GM19351 (cell line): ENCODE data around the gene B3GNT5.

Experiments
- ATAC-seq: cut with Tn5 transposase; IDR thresholded peaks from one replicate; pipeline ENCODE4 v1.9.1; 2021; ENCODE audit warnings: mild to moderate bottlenecking, moderate library complexity; ENCODE audit not compliant: unreplicated experiment

Gene B3GNT5

DNA sequence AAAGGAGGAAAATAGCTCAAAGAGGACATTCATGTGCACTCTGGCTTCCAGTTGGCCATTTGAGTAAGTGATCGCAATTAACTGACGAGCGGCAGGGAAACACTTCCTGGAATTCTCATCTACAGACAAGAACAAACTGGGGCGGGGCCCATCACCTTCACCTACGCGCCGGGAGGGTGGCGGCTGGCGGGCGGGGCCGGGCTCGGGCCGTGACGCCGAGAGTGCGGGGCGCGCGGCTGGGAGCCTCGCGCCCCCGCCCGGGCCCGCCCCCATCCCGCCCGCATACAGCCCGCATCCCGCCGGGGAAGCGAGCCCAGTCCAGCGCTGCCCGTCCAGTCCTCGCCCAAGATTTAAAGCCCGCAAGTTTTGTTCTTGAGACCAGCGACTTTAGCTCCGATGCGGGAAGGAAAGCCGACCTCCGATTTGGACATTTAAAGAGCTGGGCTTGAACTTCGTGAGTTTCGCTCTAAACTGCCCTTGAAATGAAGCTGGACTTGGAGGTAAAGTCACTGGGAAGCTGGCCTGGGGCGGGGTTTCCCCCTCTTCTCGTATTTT, at the start of gene B3GNT5:
TSS of gene B3GNT5 (plus strand) at position 281 of the 555 bp plus-strand sequence. CDS start 16,546 bp downstream, outside the sequence.
- no peak for ATAC-seq

DNA sequence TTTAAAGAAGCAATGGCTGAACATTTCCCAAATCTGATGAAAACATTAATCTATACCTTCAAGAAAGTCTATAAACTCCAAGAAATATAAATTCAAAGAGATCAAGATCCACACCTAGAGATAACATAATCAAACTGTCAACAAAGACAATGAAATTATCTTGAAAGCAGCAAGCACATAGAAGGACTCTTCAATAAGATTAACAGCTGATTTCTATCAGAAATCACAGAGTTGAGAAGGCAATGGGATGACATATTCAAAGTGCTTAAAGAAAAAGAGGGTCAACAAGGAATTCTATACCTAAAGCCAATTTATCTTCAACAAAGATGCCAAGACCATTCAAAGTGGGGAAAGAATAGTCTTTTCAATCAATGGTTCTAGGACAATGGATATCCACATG, 49.4 kb upstream of the B3GNT5 start:
- no peak for ATAC-seq

DNA sequence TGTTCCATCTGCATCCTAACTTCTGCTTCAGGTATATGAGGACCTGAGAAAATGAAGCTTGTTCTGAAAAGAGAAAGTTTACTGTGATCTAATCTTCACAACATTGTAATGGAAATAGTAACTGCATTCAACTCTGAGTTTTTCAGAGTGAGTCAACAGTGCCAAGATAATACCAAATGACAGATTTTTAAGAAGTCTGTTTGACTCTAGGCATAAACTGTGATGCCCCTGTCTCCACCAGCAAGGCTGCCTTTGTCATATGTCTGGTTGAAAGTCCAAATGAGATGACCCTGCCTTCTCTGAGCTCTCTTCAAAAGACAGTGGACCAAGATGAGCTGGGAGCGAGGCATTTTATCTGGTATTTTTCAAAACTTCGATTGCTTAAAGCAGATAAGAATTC, 44.8 kb upstream of the B3GNT5 start:
- no peak for ATAC-seq

DNA sequence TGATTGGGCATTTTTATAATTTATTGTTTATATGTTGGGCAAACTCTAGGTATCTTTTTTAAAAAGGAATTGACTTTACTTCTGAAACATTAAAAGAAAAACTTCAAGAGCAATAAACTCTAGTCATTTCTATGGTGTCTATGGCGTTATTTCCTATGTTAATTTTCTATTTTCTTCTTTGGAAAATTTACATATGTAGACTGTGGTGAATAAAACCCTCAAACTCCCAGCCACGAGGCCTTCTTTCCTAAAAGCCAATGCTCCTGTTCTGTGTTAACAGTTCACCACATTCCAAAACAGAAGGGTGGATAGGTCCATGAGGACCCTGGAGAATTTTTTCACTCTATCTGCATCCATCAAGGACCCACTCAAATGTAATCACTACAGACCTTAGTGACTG, 44.3 kb upstream of the B3GNT5 start:
- no peak for ATAC-seq

DNA sequence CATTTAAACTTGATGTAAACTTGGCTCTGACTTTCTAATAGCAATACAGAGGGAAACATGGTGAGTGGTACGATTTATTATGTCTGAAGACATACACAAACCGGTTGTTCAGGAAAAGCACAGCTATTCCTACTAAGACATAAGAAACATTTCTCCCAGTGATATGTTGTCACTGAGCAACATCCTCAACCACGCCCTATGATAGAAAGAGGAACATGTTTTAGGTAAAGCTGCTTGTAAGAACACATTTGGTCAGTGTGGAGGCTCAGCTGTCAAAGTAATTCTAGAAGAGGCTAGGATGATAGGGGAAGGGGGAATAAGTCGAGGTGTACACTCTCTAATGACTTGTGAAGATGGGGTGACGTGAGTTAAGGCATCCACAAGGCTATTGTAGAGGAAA, 42.7 kb upstream of the B3GNT5 start:
- ATAC-seq: no peak

DNA sequence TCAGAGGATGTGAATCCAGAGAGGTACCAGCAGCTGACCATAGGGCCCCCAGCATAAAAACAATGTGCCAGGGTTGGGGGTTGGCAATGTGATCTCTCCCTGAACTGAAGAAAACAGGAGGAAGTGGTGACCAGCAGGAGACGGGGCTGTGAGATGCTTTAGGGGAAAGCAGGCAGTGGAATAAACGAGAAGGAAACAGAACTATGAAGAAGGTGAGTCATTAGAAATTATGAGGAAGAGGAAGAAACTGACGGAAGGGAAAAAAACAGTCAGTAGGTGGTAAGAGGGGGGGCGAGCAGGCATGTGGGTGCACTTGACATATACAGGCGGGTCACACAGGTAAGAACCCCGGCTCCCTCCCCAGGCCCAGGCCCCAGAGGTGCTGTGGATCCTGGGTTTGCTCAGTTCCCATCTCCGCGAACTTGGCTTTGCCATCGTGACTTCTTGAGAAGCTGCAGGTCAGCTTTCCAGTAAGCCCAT, 42.2 kb upstream of the B3GNT5 start:
- ATAC-seq: no peak

DNA sequence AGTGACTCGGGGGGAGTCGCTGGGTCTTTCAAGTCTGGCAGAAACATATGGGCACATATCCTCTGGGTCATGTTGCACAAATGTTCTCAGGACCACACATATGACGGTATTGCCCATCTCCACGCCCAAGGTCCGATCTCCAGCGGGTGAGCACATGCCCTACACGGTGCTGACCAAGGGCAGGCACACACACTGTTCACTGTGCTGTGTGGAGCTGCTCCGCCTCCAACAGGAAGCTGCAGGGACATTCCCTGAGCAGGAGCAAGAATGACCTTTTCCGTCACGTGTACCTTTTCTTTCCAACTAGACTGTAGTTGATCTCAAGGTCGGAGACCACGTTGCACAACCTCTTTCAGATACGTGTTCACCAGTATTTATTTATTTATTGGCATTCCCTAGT, 41.7 kb upstream of the B3GNT5 start:
- no peak for ATAC-seq

GRCh38 chr3:183212096-183212495, 41.0 kb upstream of the B3GNT5 start:
- ATAC-seq: no peak

GRCh38 chr3:183212565-183212964, 40.5 kb upstream of the B3GNT5 start:
- no peak for ATAC-seq

- no peak for ATAC-seq
Measured at GRCh38 chr3:183213415-183214276, 39.4 kb upstream of the B3GNT5 start.

- ATAC-seq: no peak
Measured at GRCh38 chr3:183214277-183214612, 38.8 kb upstream of the B3GNT5 start.

DNA sequence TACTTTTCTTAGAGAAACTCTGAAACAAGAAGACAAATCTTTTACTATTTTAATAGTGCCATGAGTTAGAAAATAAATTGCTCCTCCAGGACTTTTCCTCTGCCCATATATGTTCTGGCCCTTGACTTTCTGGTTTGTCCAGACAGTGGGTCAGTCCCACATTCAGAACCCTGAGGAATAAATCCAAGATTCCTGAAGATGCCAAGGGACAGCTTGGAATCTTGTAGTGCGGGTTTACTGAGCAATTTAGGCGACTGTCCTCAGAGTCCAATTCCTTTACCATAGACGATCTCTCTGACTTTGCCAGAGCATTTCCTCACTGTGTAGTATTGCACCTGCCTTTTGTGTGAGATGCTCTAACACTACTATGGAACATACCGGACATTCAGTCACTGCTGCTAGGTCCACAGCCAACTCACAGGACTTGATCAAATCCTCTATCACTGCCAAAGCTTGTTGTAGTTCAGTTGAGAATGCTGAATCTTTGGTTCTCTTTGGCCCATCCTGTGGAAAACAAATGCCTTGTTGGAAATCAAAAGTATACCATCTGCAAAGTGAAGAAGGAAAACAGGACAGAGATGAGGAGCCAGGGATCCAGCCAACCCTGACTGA, 37.4 kb upstream of the B3GNT5 start:
- ATAC-seq: no peak

DNA sequence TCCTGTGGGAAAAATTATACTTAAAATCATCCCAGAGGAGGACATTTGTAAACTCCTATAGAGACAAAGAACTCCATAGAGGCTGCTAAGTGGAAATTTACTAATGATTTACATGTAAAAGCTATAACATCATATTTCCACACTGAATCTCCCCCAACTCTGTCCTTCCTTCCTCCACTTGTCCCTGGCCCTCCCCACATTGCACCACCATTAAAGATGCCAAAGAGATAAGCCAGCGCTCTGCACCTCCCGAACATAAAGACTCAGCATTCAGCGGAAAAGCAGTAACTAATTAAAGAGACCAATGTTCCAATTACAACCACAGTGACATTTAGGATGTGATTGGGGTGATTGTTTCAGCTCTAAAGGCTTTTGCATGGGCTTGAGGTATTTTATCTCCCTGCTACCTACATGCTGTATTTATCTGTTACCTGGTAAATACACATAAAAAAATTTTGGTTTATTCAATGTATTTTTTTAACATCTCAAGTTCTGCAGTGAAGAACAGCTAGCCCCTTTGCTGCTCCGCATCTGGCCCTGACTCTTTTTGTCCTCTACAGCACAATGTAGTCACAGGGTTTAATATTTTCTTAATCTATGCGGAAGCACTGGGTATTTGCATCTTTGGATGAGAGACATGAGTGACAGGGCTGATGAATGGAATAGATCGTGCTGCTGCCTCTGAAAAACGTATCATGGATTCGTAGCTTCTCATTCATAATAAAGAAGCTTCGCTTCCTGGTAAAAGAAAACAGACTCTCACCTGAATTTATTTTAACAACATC, 35.3 kb upstream of the B3GNT5 start:
- ATAC-seq: no peak

DNA sequence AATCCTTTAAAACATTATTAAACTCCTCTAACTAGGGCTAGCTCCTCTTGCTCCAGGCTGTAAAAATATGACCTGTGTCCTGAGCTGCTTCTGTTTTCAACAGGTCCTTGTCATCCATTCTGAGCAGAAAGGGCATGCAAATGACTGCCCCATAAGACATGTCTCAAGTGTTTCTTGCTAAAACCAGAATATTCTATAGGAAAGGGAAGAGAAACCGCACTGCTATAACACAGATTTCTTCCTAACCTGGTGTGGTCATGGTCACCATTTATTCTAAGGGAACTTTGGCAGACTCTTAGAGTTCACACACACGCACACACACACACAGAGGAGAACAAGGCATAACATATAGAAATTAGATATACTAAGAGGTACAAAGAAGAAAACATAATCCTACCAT, 34.2 kb upstream of the B3GNT5 start:
- peak; percentile 35 for ATAC-seq

- ATAC-seq: no peak
Measured at GRCh38 chr3:183220828-183221227, 32.2 kb upstream of the B3GNT5 start.

- ATAC-seq: no peak
Measured at GRCh38 chr3:183222631-183223235, 30.3 kb upstream of the B3GNT5 start.

GRCh38 chr3:183224180-183224970, 28.7 kb upstream of the B3GNT5 start:
- ATAC-seq: no peak

DNA sequence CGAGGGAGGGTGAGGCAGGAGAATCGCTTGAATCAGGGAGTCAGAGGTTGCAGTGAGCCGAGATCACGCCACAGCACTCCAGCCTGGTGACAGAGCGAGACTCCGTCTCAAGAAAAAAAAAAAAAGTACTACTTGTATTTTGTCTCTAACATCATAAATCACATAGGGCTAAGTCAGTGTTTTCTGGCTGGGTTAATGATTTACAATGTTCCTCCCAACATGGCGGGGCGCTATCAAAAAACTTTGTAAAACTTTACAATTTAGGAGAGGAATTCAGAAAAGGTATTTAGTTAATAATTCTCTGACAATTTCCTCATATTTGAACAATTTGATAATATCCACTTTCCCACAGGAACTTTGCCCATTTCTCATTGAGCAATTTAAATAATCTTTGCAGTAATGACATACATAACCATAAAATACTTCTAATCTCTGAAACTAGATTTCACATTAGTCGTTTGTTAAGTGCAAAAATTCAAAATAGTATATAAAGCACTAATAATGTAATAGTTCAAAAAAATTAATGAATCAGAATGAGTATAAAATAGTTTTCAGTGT, 26.6 kb upstream of the B3GNT5 start:
- no peak for ATAC-seq

DNA sequence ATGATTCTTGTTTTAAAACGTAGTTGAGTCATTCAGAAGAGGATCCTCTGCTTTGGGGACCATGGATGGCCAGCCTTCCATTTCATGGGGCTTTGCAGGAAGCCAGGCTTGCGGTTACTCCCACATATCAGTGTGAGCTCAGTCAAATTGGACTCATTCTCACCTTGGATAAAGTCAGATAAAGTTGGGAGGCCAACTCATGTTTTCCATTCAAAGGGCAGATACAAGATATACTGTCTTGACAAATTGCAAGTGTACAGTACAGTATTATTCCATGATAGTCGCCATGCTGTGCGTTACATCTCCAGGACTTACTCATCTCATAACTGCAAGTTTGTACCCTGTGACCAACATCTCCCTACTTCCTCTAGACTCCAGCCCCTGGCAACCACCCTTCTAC, 25.5 kb upstream of the B3GNT5 start:
- no peak for ATAC-seq

DNA sequence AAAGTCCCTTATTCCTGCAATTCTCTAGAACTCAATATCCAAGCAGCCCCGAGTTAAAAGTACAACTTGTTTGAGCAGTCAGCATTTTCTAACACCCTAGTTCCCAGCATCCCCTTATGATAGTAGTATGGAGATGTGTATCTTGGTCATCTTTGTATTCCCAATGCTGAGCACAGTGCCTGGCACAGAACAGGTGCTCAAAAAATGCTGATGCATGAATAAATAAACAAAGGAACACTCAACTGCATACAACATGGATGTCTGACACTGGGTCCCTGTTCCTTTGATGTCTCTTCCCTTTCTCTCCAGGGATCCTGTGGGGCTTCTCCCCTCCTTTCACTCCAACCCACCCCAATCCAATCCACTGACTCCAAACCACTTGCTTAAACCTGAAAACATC, 23.9 kb upstream of the B3GNT5 start:
- no peak for ATAC-seq
